Endometrial microvascular endothelial cells (primary cell): ENCODE measurements around the gene PNMA5. TPM values are rescaled to one million over a fixed set of nuclear protein-coding genes. Genes with fewer than 3 reads are reported as not detected.

Experiments
- in situ Hi-C: cut with HindIII; loops from 2 replicates; pipeline ENCODE4 v1.10.0; 2017; ENCODE audit warnings: low sequenced_read_pairs, low pct_unique_long_range_greater_than_20kb; ENCODE audit errors: inconsistent ontology term
- total RNA-seq: library from RNA; depleted of rRNA; stranded (reverse); fragments of >200 nt; gene quantifications from one replicate; pipeline ENCODE4 v1.2.3, GENCODE V29; 2015; ENCODE audit errors: inconsistent ontology term

Gene PNMA5
- total RNA-seq, 1 donor from 2014 or later, result not detected

GRCh38 chrX:152960115-152960514 is 33.8 kb downstream of the PNMA5 start:
- in situ Hi-C loops, result no loop called here

GRCh38 chrX:152959626-152960025 is 34.3 kb downstream of the PNMA5 start:
- in situ Hi-C loops, result no loop called here

GRCh38 chrX:152958524-152959465 is 35.1 kb downstream of the PNMA5 start:
- in situ Hi-C loops, result no loop called here

GRCh38 chrX:152958047-152958446 is 35.9 kb downstream of the PNMA5 start:
- in situ Hi-C loops, result no loop called here

GRCh38 chrX:152950786-152951185 is 43.1 kb downstream of the PNMA5 start:
- in situ Hi-C loops, result no loop called here

GRCh38 chrX:152949114-152949513 is 44.8 kb downstream of the PNMA5 start:
- in situ Hi-C loops, result no loop called here

- in situ Hi-C loops, result no loop called here
Observed at GRCh38 chrX:152946681-152947080, 47.2 kb downstream of the PNMA5 start.

- in situ Hi-C loops, result no loop called here
Observed at GRCh38 chrX:152945021-152945979, 48.6 kb downstream of the PNMA5 start.

- in situ Hi-C loops, result no loop called here
Observed at GRCh38 chrX:152943826-152944225, 50.1 kb downstream of the PNMA5 start.

GRCh38 chrX:152942077-152942442 is 51.9 kb downstream of the PNMA5 start:
- in situ Hi-C loops, result no loop called here

DNA sequence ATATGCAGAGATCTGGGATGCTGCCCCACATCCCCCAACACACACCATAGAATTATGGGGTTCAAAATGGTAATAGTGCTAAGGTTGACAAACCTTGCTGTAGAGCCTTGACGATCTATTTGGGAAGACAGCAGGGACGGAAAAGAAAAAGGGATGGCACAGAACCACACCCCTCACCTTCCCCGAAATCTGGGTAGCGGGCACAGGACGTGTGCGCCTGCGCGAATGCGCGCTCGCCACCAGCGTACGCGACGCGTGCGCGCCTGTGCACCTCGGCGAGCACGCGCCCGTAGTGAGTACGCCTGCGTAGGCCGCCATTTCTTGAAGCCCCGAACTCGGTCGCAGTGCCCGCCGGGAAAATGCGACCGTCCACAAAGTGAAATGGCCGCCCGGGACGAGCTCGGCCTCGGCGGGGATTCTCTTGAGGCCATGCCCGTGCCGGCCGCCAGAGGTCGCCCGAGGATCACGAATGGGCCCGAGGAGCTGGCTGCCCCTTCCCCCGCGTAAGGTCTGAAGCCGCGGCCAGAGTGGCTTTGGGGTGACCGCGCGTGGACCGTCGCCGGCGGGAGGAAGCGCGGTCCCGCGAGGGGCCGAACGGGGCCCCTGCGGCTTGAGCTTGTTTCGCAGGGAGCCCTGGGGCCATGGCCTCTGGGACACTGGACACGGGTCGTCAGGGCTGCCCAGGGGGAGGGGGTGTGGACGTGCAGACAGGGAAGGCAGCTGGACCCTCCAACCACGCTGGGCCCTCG is 52.4 kb downstream of the PNMA5 start:
- in situ Hi-C loops, result no loop called here

Other genes starting within 250 kb of the PNMA5 start
- gene MAGEA2, start 240.3 kb downstream of the PNMA5 start, total RNA-seq, result not detected
- gene CSAG3, start 234.9 kb downstream of the PNMA5 start, total RNA-seq, result not detected
- gene MAGEA6, start 224.4 kb downstream of the PNMA5 start, total RNA-seq, result not detected
- gene CETN2, start 163.4 kb downstream of the PNMA5 start, total RNA-seq, result 23.4 TPM
- 26.7 TPM for gene NSDHL, start 163.1 kb downstream of the PNMA5 start, total RNA-seq
- gene ZNF185, start 96.0 kb downstream of the PNMA5 start, total RNA-seq, result 45.0 TPM
- gene PNMA3, start 62.4 kb upstream of the PNMA5 start, total RNA-seq, result not detected
- 0.19 TPM for gene PNMA6A, start 78.3 kb upstream of the PNMA5 start, total RNA-seq
- gene MAGEA1, start 185.2 kb upstream of the PNMA5 start, total RNA-seq, result not detected